CD4-positive, alpha-beta T cell treated with Interleukin-10 for 1 hour (primary cell): ENCODE results near the gene OXSM.

Experiments used
- DNase-seq: peaks from one replicate; pipeline ENCODE4 v3.0.0-alpha.2; 2020

The OXSM gene

GRCh38 chr3:25789596-25790556 is at the start of gene OXSM:
Gene OXSM (plus strand): TSS chr3:25790090. CDS start chr3:25791021, 931 bp downstream.
- DNase-seq, result peak; percentile 93

GRCh38 chr3:25744470-25744869 is 45.4 kb upstream of the OXSM start:
- DNase-seq, result no peak

- DNase-seq, result no peak
These were observed 42.9 kb upstream of the OXSM start for GRCh38 chr3:25747033-25747432.

- DNase-seq, result no peak
These were observed 41.7 kb upstream of the OXSM start for GRCh38 chr3:25748189-25748588.

GRCh38 chr3:25749031-25749581 is 40.8 kb upstream of the OXSM start:
- DNase-seq, result no peak

- DNase-seq, result no peak
These were observed 38.8 kb upstream of the OXSM start for GRCh38 chr3:25751048-25751447.

- DNase-seq, result no peak
These were observed 38.2 kb upstream of the OXSM start for GRCh38 chr3:25751725-25752124.

GRCh38 chr3:25768851-25769250 is 21.0 kb upstream of the OXSM start:
- DNase-seq, result no peak

GRCh38 chr3:25775936-25776335 is 14.0 kb upstream of the OXSM start:
- no peak for DNase-seq

GRCh38 chr3:25780618-25781017 is 9.3 kb upstream of the OXSM start:
- no peak for DNase-seq

GRCh38 chr3:25781145-25781757 is 8.6 kb upstream of the OXSM start:
- no peak for DNase-seq

GRCh38 chr3:25781758-25782594 is 7.9 kb upstream of the OXSM start:
- DNase-seq, result no peak

GRCh38 chr3:25782636-25782937 is 7.3 kb upstream of the OXSM start:
- DNase-seq, result no peak

- peak; percentile 87 for DNase-seq
These were observed 6.8 kb upstream of the OXSM start, which contains the start of gene NGLY1 for GRCh38 chr3:25782938-25783660. Gene NGLY1 (minus strand): TSS chr3:25783443. CDS start chr3:25783390, 53 bp downstream.

GRCh38 chr3:25783661-25784512 is 6.0 kb upstream of the OXSM start:
- DNase-seq, result no peak

- DNase-seq, result no peak
These were observed 4.9 kb upstream of the OXSM start for GRCh38 chr3:25784971-25785370.

- DNase-seq, result no peak
These were observed 4.1 kb upstream of the OXSM start for GRCh38 chr3:25785826-25786225.

GRCh38 chr3:25787689-25788088 is 2.2 kb upstream of the OXSM start:
- DNase-seq, result no peak

GRCh38 chr3:25789209-25789595 is 688 bp upstream of the OXSM start:
- no peak for DNase-seq

GRCh38 chr3:25801786-25802185 is 11.9 kb downstream of the OXSM start:
- no peak for DNase-seq

- no peak for DNase-seq
These were observed 13.9 kb downstream of the OXSM start for GRCh38 chr3:25803833-25804232.
